ENCODE data around the gene PNMA6E.
"Not testable (repeated sequence)": the region's sequence is repeated elsewhere in the genome, so short reads cannot be mapped to it uniquely, and the experiment has no call there.

PNMA6E gene

DNA sequence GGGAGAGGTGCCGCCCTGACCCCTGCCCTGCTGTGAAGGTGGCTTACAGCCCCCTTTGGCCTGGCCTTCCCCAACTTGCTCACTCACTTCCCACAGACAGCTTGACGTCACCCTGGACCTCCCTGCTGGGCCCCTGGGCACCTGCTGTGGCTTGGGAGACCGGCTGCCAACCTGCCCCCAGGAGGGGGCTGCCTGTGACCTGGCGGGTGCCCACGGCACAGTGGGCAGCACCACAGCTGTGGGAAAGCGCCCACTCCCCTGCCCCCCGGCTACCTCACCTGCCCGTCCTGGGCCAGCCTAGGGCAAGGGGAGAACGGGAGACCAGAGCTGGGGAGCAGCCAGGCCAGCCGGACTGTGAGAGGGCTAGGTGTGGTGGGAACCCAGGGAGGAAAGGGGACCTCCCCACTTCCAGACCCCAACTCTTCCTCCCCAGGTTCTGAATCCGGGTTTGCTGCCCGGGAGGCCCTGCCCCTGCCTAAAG is 7.8 kb upstream of the PNMA6E start:
- Mint-ChIP-seq H3K36me3 (ENCODE audit: low read depth) (no peaks in the 10 kb centered on the region), H3K9me3 (peaks cover 52% of the 10 kb centered on the region), H3K4me1 (peaks cover 17% of the 10 kb centered on the region), H3K27me3 (ENCODE audit: low read depth, poor library complexity) (peaks cover 69% of the 10 kb centered on the region), H3K27ac (no peak overlapping the region), H3K4me3 (no peak overlapping the region)
- no peak for DNase-seq
- TF ChIP-seq CTCF (IDR thresholded peaks at IDR 0.05): no peak

DNA sequence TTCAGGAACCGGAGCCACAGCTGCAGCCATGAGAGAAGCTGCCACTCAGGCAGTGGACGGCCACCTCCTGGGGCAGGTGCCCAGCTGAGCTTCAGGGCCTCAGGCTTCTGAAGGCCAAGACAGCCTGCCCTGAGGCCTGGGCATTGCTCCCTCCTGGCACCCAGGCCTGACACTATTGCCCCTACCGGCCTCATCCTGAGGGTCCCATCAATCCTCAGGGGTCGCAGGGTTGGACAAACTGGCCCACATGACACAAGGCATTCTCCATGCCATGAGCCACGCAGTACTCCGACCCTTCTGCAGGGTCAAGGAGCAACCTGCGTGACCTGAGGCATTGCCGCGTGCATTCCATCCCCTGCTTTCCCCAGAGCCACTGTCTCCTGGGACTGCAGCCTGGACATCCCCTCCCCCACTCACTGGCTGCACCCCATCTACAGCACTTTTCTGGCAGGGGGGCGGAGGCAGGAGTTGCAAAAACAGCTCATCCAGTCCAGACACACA is 7.1 kb upstream of the PNMA6E start:
- Mint-ChIP-seq H3K9me3 (peaks cover 51% of the 10 kb centered on the region), H3K4me3 (no peak overlapping the region), H3K36me3 (ENCODE audit: low read depth) (no peaks in the 10 kb centered on the region), H3K27ac (no peak overlapping the region), H3K4me1 (peaks cover 17% of the 10 kb centered on the region), H3K27me3 (ENCODE audit: low read depth, poor library complexity) (peaks cover 65% of the 10 kb centered on the region)
- peak; percentile 19 for DNase-seq
- TF ChIP-seq CTCF (IDR thresholded peaks at IDR 0.05): no peak

DNA sequence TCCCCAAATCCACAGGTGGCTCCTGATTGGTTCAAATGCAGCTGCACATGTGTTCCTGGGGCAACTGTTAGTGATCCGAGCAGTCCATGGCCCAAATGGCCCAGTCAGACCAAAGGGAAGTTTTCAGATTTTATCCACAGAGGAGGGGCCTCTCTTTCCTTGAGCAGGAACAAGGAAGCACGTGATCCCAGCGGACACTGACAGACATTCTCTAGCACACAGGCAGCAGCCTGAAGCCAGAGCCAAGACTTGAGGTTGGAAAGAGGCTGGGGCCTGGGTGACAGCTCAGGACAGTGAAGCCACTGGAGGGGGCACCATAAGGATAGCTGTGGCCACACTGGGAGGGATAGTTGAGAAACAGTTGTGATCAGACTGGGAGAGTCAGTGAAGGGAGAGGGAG is 6.6 kb upstream of the PNMA6E start:
- TF ChIP-seq CTCF (IDR thresholded peaks at IDR 0.05): no peak
- H3K4me1 Mint-ChIP-seq: peaks cover 17% of the 10 kb centered on the region
- H3K27me3 Mint-ChIP-seq (ENCODE audit: low read depth, poor library complexity): peaks cover 65% of the 10 kb centered on the region
- no peak overlapping the region for H3K4me3 Mint-ChIP-seq
- no peaks in the 10 kb centered on the region for H3K36me3 Mint-ChIP-seq (ENCODE audit: low read depth)
- no peak for DNase-seq
- H3K9me3 Mint-ChIP-seq: peaks cover 56% of the 10 kb centered on the region
- no peak overlapping the region for H3K27ac Mint-ChIP-seq

DNA sequence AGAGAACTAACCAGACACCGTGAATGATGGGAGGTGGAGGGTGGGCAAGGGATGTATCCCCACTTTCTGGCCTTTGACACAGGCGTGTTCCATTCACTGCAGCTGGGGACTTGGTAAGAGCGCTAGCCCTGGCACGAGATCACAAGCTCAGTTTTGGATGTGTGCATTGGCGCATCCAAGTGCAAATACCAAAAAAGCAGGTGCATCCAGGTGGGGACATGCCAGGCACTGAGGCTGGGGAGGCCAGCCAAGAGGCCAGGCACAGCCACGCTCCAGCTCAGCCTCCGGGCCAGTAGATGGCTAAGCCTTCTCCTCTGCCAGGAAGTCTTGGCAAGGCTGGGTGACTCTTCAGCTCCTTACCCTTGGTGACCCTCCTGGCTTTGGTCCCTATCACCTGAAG is 5.8 kb upstream of the PNMA6E start:
- no peak overlapping the region for H3K4me3 Mint-ChIP-seq
- H3K27me3 Mint-ChIP-seq (ENCODE audit: low read depth, poor library complexity): peaks cover 59% of the 10 kb centered on the region
- peaks cover 11% of the 10 kb centered on the region for H3K4me1 Mint-ChIP-seq
- no peak for DNase-seq
- TF ChIP-seq CTCF (IDR thresholded peaks at IDR 0.05): no peak
- H3K36me3 Mint-ChIP-seq (ENCODE audit: low read depth): peaks cover 4% of the 10 kb centered on the region
- H3K27ac Mint-ChIP-seq: no peak overlapping the region
- H3K9me3 Mint-ChIP-seq: peaks cover 58% of the 10 kb centered on the region

GRCh38 chrX:153406011-153406410 is 4.9 kb upstream of the PNMA6E start:
- TF ChIP-seq CTCF (IDR thresholded peaks at IDR 0.05): no peak
- Mint-ChIP-seq H3K9me3 (peaks cover 64% of the 10 kb centered on the region), H3K4me1 (peaks cover 8% of the 10 kb centered on the region), H3K4me3 (no peak overlapping the region), H3K36me3 (ENCODE audit: low read depth) (peaks cover 4% of the 10 kb centered on the region), H3K27ac (no peak overlapping the region), H3K27me3 (ENCODE audit: low read depth, poor library complexity) (peaks cover 56% of the 10 kb centered on the region)
- DNase-seq: no peak

DNA sequence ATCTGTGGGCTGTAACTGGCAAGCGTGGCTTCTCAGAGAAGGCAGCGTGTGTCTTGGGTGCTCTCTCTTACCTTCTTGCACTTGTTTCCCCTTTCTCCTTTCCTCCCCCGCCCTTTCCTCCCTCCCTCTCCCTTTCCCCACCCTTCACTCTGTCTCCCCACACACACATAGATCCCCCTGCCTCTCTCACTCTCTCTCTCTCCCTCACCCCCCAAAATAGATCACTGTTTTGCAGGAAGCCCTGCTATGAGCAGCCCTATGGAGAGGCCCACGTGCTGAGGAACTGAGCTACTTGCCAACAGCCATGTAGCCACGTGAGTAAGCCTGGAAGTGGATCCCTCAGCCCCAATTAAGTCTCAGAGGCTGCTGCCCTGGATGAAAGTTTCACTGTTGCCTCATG is 4.3 kb upstream of the PNMA6E start:
- peaks cover 4% of the 10 kb centered on the region for H3K36me3 Mint-ChIP-seq (ENCODE audit: low read depth)
- no peak overlapping the region for H3K4me3 Mint-ChIP-seq
- DNase-seq: no peak
- no peak overlapping the region for H3K27ac Mint-ChIP-seq
- peaks cover 51% of the 10 kb centered on the region for H3K27me3 Mint-ChIP-seq (ENCODE audit: low read depth, poor library complexity)
- H3K4me1 Mint-ChIP-seq: peaks cover 4% of the 10 kb centered on the region
- TF ChIP-seq CTCF (IDR thresholded peaks at IDR 0.05): no peak
- peaks cover 59% of the 10 kb centered on the region for H3K9me3 Mint-ChIP-seq

DNA sequence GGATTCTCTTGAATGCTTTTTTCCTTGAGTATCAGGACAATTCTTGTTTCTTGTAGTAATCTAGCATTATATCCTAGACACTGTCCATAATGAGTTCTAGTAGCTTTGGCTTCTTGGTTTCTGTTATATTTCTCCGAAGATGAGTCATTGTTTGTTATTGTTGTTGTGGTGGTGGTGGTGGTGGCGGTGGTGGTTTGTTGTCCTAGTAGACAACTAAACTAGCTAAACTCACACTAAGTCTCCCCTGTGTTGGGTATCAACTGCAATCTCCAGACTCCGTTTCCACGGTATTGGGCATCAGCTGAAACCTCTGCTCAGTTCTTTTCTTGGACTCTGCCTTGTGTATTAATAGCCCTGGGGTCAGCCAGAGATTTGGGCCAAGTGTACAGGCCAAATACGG is 3.2 kb upstream of the PNMA6E start:
- H3K4me1 Mint-ChIP-seq; H3K27ac Mint-ChIP-seq; DNase-seq; H3K4me3 Mint-ChIP-seq; H3K36me3 Mint-ChIP-seq (ENCODE audit: low read depth): not testable (repeated sequence)
- Mint-ChIP-seq H3K9me3 (peaks cover 64% of the 10 kb centered on the region), H3K27me3 (ENCODE audit: low read depth, poor library complexity) (peaks cover 50% of the 10 kb centered on the region)

Data from nephron progenitor cell (in vitro differentiated cells).